CD4-positive, alpha-beta T cell treated with Interleukin-1 beta for 1 hour (primary cell): ENCODE results near the gene PDLIM7.
"Not testable (repeated sequence)": the region's sequence is repeated elsewhere in the genome, so short reads cannot be mapped to it uniquely, and the experiment has no call there.

Source experiments
- DNase-seq, 2 donors: peaks; one replicate each; pipeline ENCODE4 v3.0.0-alpha.2; 2020 to 2022

Gene PDLIM7

GRCh38 chr5:177490311-177490991, 7.0 kb downstream of the PDLIM7 start:
- no peak for DNase-seq

DNA sequence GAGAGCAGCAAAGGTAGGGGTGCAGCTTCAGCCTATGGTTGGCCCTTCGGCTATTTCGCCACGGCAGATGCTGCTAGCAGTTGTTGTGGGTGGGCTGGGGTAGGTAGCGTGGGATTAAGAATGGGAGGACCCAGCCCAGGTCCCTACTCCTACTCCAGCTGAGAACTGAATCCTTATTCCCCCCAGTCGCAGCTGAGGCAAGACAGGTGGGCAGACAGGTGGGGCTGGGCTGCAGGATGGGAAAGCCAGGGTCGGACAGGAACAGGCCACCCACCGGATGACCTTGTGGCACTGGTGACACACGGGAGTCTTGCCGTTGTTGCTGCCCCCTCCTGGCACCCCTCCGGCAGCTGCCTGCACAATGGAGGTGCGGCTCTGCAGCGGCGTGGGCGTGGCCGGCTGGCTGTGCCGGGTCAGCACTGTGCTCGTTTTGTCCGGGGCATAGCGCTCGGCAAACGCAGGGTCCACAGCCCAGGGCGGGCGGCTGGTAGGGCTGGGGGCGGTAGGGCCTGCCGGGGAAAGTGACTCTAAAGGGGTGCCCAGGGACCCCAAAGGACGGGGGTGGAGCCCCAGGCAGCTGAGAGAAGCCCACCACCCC, 8.2 kb downstream of the PDLIM7 start:
- no peak for DNase-seq

DNA sequence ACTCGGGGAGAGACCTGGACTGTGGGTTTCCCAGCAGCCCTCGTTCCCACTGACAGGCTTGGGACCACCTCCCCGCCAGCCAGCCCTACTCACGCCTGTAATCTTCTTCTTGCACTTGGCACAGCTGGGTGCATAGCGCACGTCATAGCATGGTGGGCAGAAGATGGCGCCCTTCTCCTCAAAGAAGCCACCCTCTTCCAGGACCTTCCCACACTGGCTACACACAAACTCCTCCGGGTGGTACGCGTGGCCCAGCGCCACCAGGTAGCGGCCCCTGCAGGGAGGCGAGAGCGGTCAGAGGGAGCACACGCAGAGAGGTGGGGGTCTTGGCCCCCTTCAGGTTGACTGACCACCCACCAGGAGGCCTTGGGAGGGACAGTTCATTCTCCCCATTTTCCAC, 9.4 kb downstream of the PDLIM7 start:
- DNase-seq: no peak

- DNase-seq: no peak
Measured at GRCh38 chr5:177487144-177487543, 10.3 kb downstream of the PDLIM7 start.

- no peak for DNase-seq
Measured at GRCh38 chr5:177486256-177486655, 11.1 kb downstream of the PDLIM7 start.

- not testable (repeated sequence) for DNase-seq
Measured at GRCh38 chr5:177485753-177486152, 11.7 kb downstream of the PDLIM7 start.

DNA sequence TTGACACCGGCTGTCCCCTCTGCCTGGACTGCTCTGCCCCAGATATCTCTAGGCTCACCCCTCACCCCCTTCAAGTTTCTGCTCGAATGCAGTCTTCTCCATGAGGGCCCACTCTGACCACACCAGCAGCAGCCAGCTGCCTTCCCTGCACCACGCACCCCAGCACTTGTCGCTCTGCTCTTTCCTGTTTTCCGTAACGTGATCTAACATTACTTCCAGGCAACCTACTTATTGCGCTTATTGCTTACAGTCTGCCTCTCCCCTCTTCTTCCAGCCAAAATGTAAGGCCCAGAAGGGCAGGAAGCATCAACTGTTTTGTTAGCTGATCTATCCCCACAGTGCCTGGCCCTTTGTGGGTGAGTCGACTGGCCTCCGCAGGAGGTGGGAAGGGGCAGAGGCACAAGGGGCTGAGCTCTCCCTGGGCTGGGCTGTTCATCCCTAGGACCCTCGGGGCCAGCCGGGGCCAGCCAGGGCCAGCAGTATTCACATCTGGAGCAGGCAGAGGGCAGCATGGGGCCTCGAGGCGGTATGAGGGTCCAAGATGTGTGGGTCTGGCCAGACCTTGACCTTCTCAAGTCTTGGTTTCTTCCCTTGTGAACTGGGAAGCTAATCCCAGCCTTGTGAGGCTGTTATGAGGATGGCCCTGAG, 12.4 kb downstream of the PDLIM7 start:
- no peak for DNase-seq

DNA sequence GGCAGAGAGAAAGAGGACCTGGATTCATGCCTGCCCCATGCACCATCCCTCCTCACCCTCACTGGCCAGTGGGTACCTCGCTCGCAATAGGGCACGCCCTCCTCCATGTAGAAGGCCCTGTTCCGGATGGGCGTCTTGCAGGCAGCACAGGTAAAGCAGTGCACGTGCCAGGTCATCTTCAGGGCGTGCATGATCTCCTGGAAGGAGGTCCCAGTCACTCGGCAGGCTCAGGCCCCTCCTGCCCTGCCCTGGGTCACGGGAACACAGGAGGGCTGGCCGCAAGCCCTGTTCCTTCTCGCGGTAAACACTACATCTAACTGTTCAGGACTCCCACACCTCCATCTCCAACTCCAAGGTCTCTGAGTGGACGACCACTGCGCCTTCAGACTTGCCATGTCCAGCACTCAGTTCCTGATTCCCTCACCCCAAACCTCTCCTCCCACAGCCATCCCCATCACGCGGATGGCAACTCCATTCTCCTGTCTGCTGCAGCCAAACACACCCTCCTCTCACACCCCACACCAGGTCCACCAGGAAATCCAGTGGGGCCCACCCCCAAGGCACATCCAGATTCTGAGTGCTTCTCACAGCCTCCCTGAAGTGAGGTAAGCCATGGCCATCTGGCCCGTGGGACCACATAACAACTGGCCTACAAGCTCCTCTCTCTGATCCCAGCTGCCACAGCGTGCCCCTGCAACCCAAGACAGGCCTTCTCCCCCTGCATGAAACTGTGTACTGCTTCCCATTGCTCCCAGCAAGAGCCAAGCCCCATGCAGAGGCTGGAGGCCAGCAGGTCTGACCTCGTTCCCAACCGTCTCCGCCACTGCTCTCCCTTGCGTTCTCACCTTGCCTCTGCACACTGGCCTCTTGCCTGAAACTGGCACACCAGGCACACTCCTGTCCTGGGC, 13.2 kb downstream of the PDLIM7 start:
- no peak for DNase-seq

GRCh38 chr5:177483042-177483441, 14.4 kb downstream of the PDLIM7 start:
- DNase-seq: no peak

DNA sequence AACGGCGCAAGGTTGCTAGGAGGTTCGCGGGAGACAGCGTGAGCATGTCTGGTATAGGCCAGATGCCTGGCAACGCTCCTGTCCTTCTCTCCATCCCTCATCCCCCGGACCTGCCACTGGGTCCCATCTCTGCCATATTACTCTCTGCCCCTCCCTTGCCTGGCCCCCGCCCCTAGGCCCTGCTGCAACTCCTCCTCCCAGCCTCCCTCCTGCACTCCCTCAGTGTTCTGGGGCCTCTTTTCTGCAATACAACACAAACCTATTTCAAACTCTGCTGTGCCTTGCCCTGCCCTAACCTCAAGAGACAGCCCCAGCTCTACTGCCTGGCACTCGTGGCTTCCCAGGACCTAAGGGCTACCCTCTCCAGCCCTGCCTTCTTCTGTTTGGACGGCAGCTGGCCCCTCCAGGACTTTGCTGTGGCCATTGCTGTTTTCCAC, 15.0 kb downstream of the PDLIM7 start:
- DNase-seq: no peak

DNA sequence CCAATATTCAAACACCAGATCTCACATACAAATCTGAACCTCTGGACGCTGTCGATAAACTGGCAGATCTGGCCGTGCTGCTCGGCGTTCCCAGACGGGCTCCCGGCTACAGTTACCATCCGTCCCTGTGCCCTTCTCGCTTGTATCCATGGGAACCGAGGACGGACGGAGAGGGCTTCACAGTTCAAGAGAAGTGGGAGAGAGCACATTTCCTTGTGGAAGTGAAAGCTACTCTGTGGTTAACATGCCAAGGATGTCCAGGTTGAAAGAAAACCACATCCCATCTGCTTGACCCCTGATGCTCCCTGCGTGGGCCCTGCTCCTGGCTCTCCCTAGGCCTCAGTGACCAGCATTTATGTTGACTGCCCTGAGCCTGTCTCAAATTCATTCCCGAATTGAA, 17.6 kb downstream of the PDLIM7 start:
- DNase-seq: no peak

GRCh38 chr5:177478711-177479646, 18.4 kb downstream of the PDLIM7 start:
- peak in 1 of 2 donors; percentile 59 for DNase-seq

- no peak for DNase-seq
Measured at GRCh38 chr5:177477701-177478477, 19.5 kb downstream of the PDLIM7 start.

DNA sequence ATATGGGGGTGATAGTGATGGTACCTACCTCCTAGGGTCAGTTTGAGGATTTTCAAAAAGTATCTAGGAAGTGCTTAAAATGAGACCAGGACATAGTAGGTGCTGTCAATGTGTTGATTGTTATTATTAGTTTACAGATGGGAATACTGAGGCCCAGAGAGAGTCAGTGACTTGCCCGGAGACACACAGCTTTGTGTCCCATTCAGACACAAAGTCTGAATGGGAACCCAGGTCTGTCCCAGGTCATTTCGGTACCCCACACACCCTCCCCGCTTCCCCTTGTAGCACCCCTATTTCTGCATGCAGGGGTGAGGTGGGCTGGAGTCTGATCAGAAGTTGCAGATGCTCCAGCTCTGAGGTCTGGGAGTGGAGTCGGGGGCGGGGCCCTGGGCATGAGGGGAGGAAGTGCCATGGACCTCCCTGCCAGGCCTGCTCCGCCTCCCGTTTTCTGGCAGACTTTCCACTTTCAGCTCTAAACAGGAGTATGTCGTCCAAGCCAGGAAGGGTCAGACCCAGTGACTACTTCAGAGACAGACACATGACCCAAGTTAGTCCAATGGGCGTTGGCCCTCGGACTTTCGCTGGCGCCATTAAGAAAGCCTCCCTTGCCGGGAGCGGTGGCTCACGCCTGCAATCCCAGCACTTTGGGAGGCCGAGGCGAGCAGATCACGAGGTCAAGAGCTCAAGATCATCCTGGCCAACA, 20.7 kb downstream of the PDLIM7 start:
- DNase-seq: no peak

- no peak for DNase-seq
Measured at GRCh38 chr5:177475563-177476427, 21.6 kb downstream of the PDLIM7 start.

DNA sequence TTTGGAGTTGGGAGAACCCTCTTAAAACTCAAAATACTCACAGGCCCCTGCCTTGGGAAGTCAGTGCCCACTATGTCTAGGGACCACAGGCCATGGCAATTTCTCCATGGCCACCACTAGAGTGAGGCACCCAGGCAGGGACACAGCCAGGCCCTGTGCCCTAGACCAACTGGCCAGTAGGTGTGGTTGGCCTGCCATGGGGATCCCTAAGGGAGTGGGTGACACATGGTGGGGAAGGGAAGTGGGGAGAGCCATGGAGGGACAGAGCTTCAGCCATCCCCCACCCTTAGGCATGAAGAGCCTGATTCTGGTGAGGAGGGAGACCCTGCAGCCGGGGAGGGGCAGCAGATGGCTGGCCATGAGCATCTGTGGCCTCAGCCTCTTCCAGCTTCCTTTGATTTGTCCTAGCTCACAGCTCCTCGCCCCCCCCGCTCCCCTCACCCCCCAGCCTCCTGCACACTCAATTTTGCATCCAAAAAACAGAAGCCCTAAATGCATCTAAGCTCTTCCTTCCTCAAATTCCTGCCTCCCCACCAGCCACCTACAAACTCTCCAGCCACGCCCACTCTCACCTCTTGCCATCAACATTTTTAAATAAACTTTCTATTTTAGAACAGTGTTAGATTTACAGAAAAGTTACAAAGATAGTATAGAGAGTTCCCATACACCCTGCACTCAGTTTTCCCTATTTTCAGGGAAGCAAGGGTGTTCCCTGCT, 22.4 kb downstream of the PDLIM7 start:
- DNase-seq: no peak

DNA sequence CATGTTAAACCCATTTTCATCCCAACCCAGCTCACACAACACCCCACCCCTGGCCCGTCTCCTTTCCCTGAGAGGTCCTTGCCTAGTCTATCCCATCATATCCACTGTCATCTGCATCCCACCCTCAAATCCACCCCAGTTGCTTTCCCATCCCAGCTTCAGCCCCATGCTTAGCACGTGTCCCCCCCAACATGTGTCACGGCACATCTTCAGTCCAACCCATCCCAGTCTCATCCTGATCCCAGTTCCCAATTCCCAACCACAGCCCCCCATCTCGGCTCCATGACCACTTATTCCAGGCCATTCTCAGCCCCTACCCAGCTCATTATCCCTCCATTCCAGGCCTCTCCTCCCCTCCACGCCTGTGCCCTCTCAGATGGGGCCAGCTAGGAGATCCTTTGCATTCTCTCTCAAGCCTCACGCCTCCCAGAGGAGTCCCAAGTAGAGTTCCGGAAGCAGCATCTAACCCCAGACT, 23.4 kb downstream of the PDLIM7 start:
- DNase-seq: no peak

- no peak for DNase-seq
Measured at GRCh38 chr5:177473443-177474001, 23.9 kb downstream of the PDLIM7 start, which contains the start of gene DBN1. Gene DBN1 (minus strand): TSS chr5:177473634. CDS start chr5:177473521, 113 bp downstream.
